Sigmoid colon (tissue), 7 donors: ENCODE data around the gene CFAP91. TPM values are rescaled to one million over a fixed set of nuclear protein-coding genes. Genes with fewer than 3 reads are reported as not detected.

Experiments used
- DNase-seq: peaks from one replicate; pipeline ENCODE4 v3.0.0-alpha.2; 2019
- H3K27ac ChIP-seq, 4 donors: fragments of 200-600 bp; sonication (generic); one replicate each; pipeline ENCODE4 v1.5.1; 2016 to 2019; ENCODE audit warnings: mild to moderate bottlenecking in 1 of 4
- H3K27me3 ChIP-seq, 3 donors: fragments of 200-600 bp; sonication (generic); one replicate each; pipeline ENCODE4 v1.5.1; 2019; ENCODE audit warnings: mild to moderate bottlenecking in 1 of 3
- H3K36me3 ChIP-seq, 4 donors: fragments of 200-600 bp; sonication (generic); one replicate each; pipeline ENCODE4 v1.5.1; 2016 to 2019
- H3K4me1 ChIP-seq, 4 donors: fragments of 200-600 bp; sonication (generic); one replicate each; pipeline ENCODE4 v1.5.1; 2017 to 2019
- H3K4me3 ChIP-seq, 4 donors: fragments of 200-600 bp; sonication (generic); one replicate each; pipeline ENCODE4 v1.5.1; 2017 to 2019; ENCODE audit warnings: mild to moderate bottlenecking in 2 of 4, moderate library complexity in 1 of 4
- H3K9me3 ChIP-seq, 4 donors: fragments of 200-600 bp in 3 of 4; sonication (generic) in 3 of 4; one replicate each; pipeline versions ENCODE4 v1.5.1 to v1.6.1; 2013 to 2019
- CTCF ChIP-seq, 4 experiments: fragments of 450-650 bp in 3 of 4; fragments of 200-600 bp in 1 of 4; IDR thresholded peaks; one replicate each; pipeline ENCODE4 v1.5.1; 2016 to 2019; ENCODE audit warnings: antibody characterized with exemption in 4 of 4, mild to moderate bottlenecking in 3 of 4, moderate library complexity in 2 of 4
- EP300 ChIP-seq, 4 donors: sonication (generic); formaldehyde crosslinking; IDR thresholded peaks; one replicate each; pipeline ENCODE4 v1.6.1; 2017; ENCODE audit warnings: antibody characterized with exemption in 4 of 4
- POLR2A ChIP-seq, 2 donors: fragments of 450-650 bp; IDR thresholded peaks; one replicate each; pipeline ENCODE4 v1.6.1; 2016; ENCODE audit warnings: antibody characterized with exemption in 2 of 2, mild to moderate bottlenecking in 2 of 2, moderate library complexity in 2 of 2
- POLR2AphosphoS5 ChIP-seq, 4 donors: sonication (generic); formaldehyde crosslinking; IDR thresholded peaks; one replicate each; pipeline ENCODE4 v1.6.1; 2017; ENCODE audit warnings: antibody characterized with exemption in 4 of 4
- WGBS, 2 donors: extraction: QIAGEN DNeasy Blood & Tissue Kit; methylation state at CpG; one replicate each; pipeline ENCODE4 v1.1.7; 2013; 5-methylcytosine and 5-hydroxymethylcytosine counted together
- intact Hi-C: fragments of 100-400 bp; cut with DNase I; formaldehyde crosslinking; loops from one replicate; pipeline ENCODE4 v1.15.1; 2023
- polyA plus RNA-seq, 3 donors: library from polyadenylated mRNA; stranded (reverse); fragments of 200-250 nt; gene quantifications; one replicate each; pipeline ENCODE4 v1.2.3, GENCODE V29; 2013
- total RNA-seq, 4 donors: library from RNA; depleted of rRNA; stranded (reverse); fragments of >200 nt; gene quantifications; one replicate each; pipeline ENCODE4 v1.1.0, GENCODE V29; 2016
- donor health status: healthy with polysubstance abuse.
- donor health status: Bipolar disorder and iron deficiency.
- donor health status: healthy.

The CFAP91 gene
- total and polyA plus RNA-seq, 7 donors = 0.39 to 11.8 (median 1.4) TPM

- 87 to 93% methylated on average over 1 of the region's 1 CpG for WGBS, 2 donors
- no peak overlapping the region for H3K4me3 ChIP-seq
- H3K36me3 ChIP-seq = peaks cover 0 to 24% (median 2%) of the 10 kb centered on the region in 4 donors
- intact Hi-C loops = no loop called here
- H3K27me3 ChIP-seq = no peaks in the 10 kb centered on the region
- no peaks in the 10 kb centered on the region for H3K4me1 ChIP-seq
- TF ChIP-seq CTCF (IDR thresholded peaks at IDR 0.05) (no peak), EP300 (IDR thresholded peaks at IDR 0.05) (no peak), POLR2AphosphoS5 (IDR thresholded peaks at IDR 0.05) (no peak), POLR2A (IDR thresholded peaks at IDR 0.05) (no peak)
- no peaks in the 10 kb centered on the region for H3K9me3 ChIP-seq
- no peak for DNase-seq
- no peak overlapping the region for H3K27ac ChIP-seq
These were observed 43.1 kb downstream of the CFAP91 start for GRCh38 chr3:119745942-119746341.

GRCh38 chr3:119746423-119746822 is 43.6 kb downstream of the CFAP91 start:
- Histone ChIP-seq H3K27me3 (no peaks in the 10 kb centered on the region), H3K27ac (no peak overlapping the region), H3K4me3 (no peak overlapping the region), H3K9me3 (no peaks in the 10 kb centered on the region), H3K4me1 (no peaks in the 10 kb centered on the region), H3K36me3 (peaks cover 2 to 29% (median 3%) of the 10 kb centered on the region in 4 donors)
- no peak for DNase-seq
- 48 to 70% methylated on average over 3 of the region's 3 CpGs for WGBS, 2 donors
- no peak for TF ChIP-seq EP300 (IDR thresholded peaks at IDR 0.05)
- no peak for TF ChIP-seq POLR2AphosphoS5 (IDR thresholded peaks at IDR 0.05)
- TF ChIP-seq CTCF (IDR thresholded peaks at IDR 0.05) = no peak
- TF ChIP-seq POLR2A (IDR thresholded peaks at IDR 0.05) = no peak
- intact Hi-C loops = no loop called here

- no peak for DNase-seq
- TF ChIP-seq POLR2A (IDR thresholded peaks at IDR 0.05) (no peak), POLR2AphosphoS5 (IDR thresholded peaks at IDR 0.05) (no peak), EP300 (IDR thresholded peaks at IDR 0.05) (no peak), CTCF (IDR thresholded peaks at IDR 0.05) (no peak)
- Histone ChIP-seq H3K27ac (no peak overlapping the region), H3K4me1 (no peaks in the 10 kb centered on the region), H3K36me3 (peaks cover 2 to 38% (median 8%) of the 10 kb centered on the region in 4 donors), H3K27me3 (no peaks in the 10 kb centered on the region), H3K4me3 (no peak overlapping the region), H3K9me3 (no peaks in the 10 kb centered on the region)
- WGBS, 2 donors = 82 to 85% methylated on average over 4 of the region's 4 CpGs
- intact Hi-C loops = no loop called here
These were observed 44.5 kb downstream of the CFAP91 start for GRCh38 chr3:119747357-119747756.

- peaks cover 2 to 55% (median 8%) of the 10 kb centered on the region in 4 donors for H3K36me3 ChIP-seq
- no peak overlapping the region for H3K27ac ChIP-seq
- H3K4me1 ChIP-seq = no peaks in the 10 kb centered on the region
- no peak overlapping the region for H3K4me3 ChIP-seq
- intact Hi-C loops = no loop called here
- WGBS, 2 donors = 70 to 80% methylated on average over 1 of the region's 1 CpG
- no peaks in the 10 kb centered on the region for H3K27me3 ChIP-seq
- peaks cover 0 to 5% (median 0%) of the 10 kb centered on the region in 4 donors for H3K9me3 ChIP-seq
- no peak for DNase-seq
- TF ChIP-seq POLR2AphosphoS5 (IDR thresholded peaks at IDR 0.05) (no peak), POLR2A (IDR thresholded peaks at IDR 0.05) (no peak), EP300 (IDR thresholded peaks at IDR 0.05) (no peak), CTCF (IDR thresholded peaks at IDR 0.05) (no peak)
These were observed 46.2 kb downstream of the CFAP91 start for GRCh38 chr3:119748991-119749390.

GRCh38 chr3:119751423-119751822 is 48.6 kb downstream of the CFAP91 start:
- Histone ChIP-seq H3K36me3 (peaks cover 2 to 56% (median 6%) of the 10 kb centered on the region in 4 donors), H3K27me3 (no peaks in the 10 kb centered on the region), H3K27ac (no peak overlapping the region), H3K4me1 (no peaks in the 10 kb centered on the region), H3K9me3 (peaks cover 0 to 6% (median 0%) of the 10 kb centered on the region in 4 donors), H3K4me3 (no peak overlapping the region)
- no peak for DNase-seq
- TF ChIP-seq CTCF (IDR thresholded peaks at IDR 0.05) (no peak), POLR2A (IDR thresholded peaks at IDR 0.05) (no peak), EP300 (IDR thresholded peaks at IDR 0.05) (no peak)
- intact Hi-C loops = no loop called here
- WGBS, 2 donors = 88 to 95% methylated on average over 3 of the region's 3 CpGs
